ENCODE data around the gene FEM1A.

Gene FEM1A

GRCh38 chr19:4763021-4763420, 28.5 kb upstream of the FEM1A start:
- no peak overlapping the region for H3K27ac ChIP-seq
- no peak for TF ChIP-seq CTCF (conservative IDR thresholded peaks at IDR 0.05)

- TF ChIP-seq CTCF (conservative IDR thresholded peaks at IDR 0.05): no peak
- H3K27ac ChIP-seq: no peak overlapping the region
These were observed 27.2 kb upstream of the FEM1A start for GRCh38 chr19:4764393-4764660.

- no peak overlapping the region for H3K27ac ChIP-seq
- no peak for TF ChIP-seq CTCF (conservative IDR thresholded peaks at IDR 0.05)
These were observed 22.4 kb upstream of the FEM1A start for GRCh38 chr19:4768934-4769777.

GRCh38 chr19:4772566-4772965, 19.0 kb upstream of the FEM1A start:
- H3K27ac ChIP-seq: no peak overlapping the region
- no peak for TF ChIP-seq CTCF (conservative IDR thresholded peaks at IDR 0.05)

- no peak overlapping the region for H3K27ac ChIP-seq
These were observed 18.4 kb upstream of the FEM1A start for GRCh38 chr19:4773047-4773640.

GRCh38 chr19:4774136-4774535, 17.4 kb upstream of the FEM1A start:
- TF ChIP-seq CTCF (conservative IDR thresholded peaks at IDR 0.05): no peak
- H3K27ac ChIP-seq: no peak overlapping the region

More at GRCh38 chr19:4773047-4773640, 18.4 kb upstream of the FEM1A start:
- TF ChIP-seq CTCF (conservative IDR thresholded peaks at IDR 0.05): no peak

- no peak for TF ChIP-seq CTCF (conservative IDR thresholded peaks at IDR 0.05)
- H3K27ac ChIP-seq: no peak overlapping the region
These were observed 15.8 kb upstream of the FEM1A start for GRCh38 chr19:4775627-4776152.
